NT2/D1 (cell line): Measurements from ENCODE around the gene ABHD4.

ENCODE experiments used
- SUZ12 ChIP-seq: IDR thresholded peaks from 2 replicates; pipeline ENCODE4 v1.6.1; 2011; ENCODE audit not compliant: insufficient read length, insufficient read depth; ENCODE audit errors: extremely low read depth
- ZNF274 ChIP-seq: IDR thresholded peaks from 2 replicates; pipeline ENCODE4 v1.6.1; 2011; ENCODE audit warnings: mild to moderate bottlenecking, low read depth, low read length

DNA sequence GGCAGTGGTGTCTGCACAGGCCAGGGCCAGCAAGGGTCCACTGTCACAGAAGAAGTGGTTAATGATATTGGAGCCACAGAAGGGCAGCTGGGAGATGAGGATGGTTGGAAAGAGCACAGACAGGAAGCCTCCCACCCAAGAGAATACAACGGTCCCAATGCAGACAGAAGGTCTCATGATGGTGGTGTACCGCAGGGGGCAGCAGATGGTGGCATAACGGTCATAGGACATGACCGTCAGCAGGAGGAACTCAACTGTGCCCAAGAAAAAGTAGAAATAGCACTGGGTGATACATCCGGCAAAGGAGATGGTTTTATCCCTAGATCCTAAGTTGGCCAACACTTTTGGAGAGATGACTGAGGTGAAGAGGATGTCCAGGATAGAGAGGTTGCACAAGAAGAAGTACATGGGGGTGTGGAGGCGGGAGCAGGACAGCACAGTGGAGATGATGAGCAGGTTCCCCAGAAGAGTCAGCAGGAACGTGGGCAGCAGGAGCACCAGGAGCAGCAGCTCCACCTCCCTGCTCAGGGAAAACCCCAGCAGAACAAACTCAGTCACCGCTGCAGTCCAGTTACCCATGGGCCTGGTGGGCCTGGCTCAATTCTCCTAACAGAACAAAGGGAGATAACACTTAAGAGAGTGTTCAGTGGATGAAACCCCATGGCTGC lies 36.3 kb downstream of the ABHD4 start:
- TF ChIP-seq SUZ12, result no peak
- no peak for TF ChIP-seq ZNF274
